H1 (cell line): ENCODE data around the gene KDM8. TPM values are rescaled to one million over a fixed set of nuclear protein-coding genes. Genes with fewer than 3 reads are reported as not detected.

Experiments
- MAX ChIP-seq: IDR thresholded peaks from 2 replicates; pipeline ENCODE4 v1.6.1; 2012; ENCODE audit warnings: inconsistent platforms
- NANOG ChIP-seq: IDR thresholded peaks from 2 replicates; pipeline ENCODE4 v1.6.1; 2011; ENCODE audit warnings: low read length, low read depth, mild to moderate bottlenecking, inconsistent platforms; ENCODE audit not compliant: insufficient read depth, poor library complexity, severe bottlenecking
- RXRA ChIP-seq: IDR thresholded peaks from 2 replicates; pipeline ENCODE4 v1.6.1; 2011; ENCODE audit warnings: low read depth, mild to moderate bottlenecking, low read length, moderate library complexity; ENCODE audit not compliant: insufficient read depth
- USF2 ChIP-seq: IDR thresholded peaks from 2 replicates; pipeline ENCODE4 v1.6.1; 2011; ENCODE audit warnings: low read length, improper control_type of control experiment
- polyA plus RNA-seq, 7 experiments: library from polyadenylated mRNA; depleted of rRNA in 3 of 7; stranded (reverse) in 5 of 7; unstranded in 2 of 7; fragments of >200 nt in 5 of 7; fragments of 200-250 nt in 2 of 7; gene quantifications; 1 replicate in 5 of 7; 2 replicates in 1 of 7; 4 replicates in 1 of 7; pipeline versions ENCODE4 v1.2.1 to v1.2.3, GENCODE V29; 2011 to 2013; ENCODE audit warnings: missing spikeins in 2 of 7, mixed read lengths in 2 of 7
- total RNA-seq: library from RNA; stranded (reverse); fragmentation: NEBNext Ultra II Directional; extraction: Animal tissue kit (Norgen Biotek cat#: 25700); gene quantifications from 2 replicates; pipeline ENCODE4 v1.2.1, GENCODE V29; 2021

Gene KDM8
- total and polyA plus RNA-seq, 2 of the 8 experiments (the other 6 are each of a cell fraction or from before 2014, with no cell fraction given): 10.3 to 12.8 TPM

GRCh38 chr16:27270349-27270748 is 67.0 kb downstream of the KDM8 start (continued):
- TF ChIP-seq RXRA: no peak
- TF ChIP-seq NANOG: no peak
- TF ChIP-seq MAX: no peak
- TF ChIP-seq USF2: no peak

Other genes with a start within 250 kb of the KDM8 start
- gene C16orf82, start 136.6 kb upstream of the KDM8 start, total RNA-seq: not detected in 2 replicates
- gene C16orf82, start 136.6 kb upstream of the KDM8 start, polyA plus RNA-seq (2011; rRNA removed): not detected in 2 replicates
- gene NSMCE1, start 65.2 kb downstream of the KDM8 start, total RNA-seq: 16.6 and 18.4 TPM in 2 replicates
- gene NSMCE1, start 65.2 kb downstream of the KDM8 start, polyA plus RNA-seq (2011; rRNA removed): 8.1 and 8.7 TPM in 2 replicates
- gene IL4R, start 110.4 kb downstream of the KDM8 start, total RNA-seq: 29.4 and 32.7 TPM in 2 replicates
- 29.1 and 38.2 TPM in 2 replicates for gene IL4R, start 110.4 kb downstream of the KDM8 start, polyA plus RNA-seq (2011; rRNA removed)
- 0.34 TPM in 2 replicates for gene IL21R, start 198.6 kb downstream of the KDM8 start, total RNA-seq
- gene IL21R, start 198.6 kb downstream of the KDM8 start, polyA plus RNA-seq (2011; rRNA removed): 0.70 and 0.75 TPM in 2 replicates